HepG2 (cell line): Measurements from ENCODE around the gene RHOT2. TPM values are rescaled to one million over a fixed set of nuclear protein-coding genes. Genes with fewer than 3 reads are reported as not detected.

Experiments used
- CSRNP2 ChIP-seq: sonication (generic); formaldehyde crosslinking; conservative IDR thresholded peaks from 2 replicates; pipeline ENCODE4 v1.8.0; 2022; ENCODE audit warnings: low read depth, missing genetic modification reagents
- ETV5 ChIP-seq: IDR thresholded peaks from 2 replicates; pipeline ENCODE4 v1.6.1; 2018; ENCODE audit warnings: missing biosample characterization, missing genetic modification reagents, inconsistent platforms, borderline replicate concordance
- FOXK1 ChIP-seq: sonication (generic); formaldehyde crosslinking; IDR thresholded peaks from 2 replicates; pipeline ENCODE4 v1.4.0; 2020; ENCODE audit warnings: low read depth, missing genetic modification reagents, borderline replicate concordance
- GABPA ChIP-seq, 2 experiments: IDR thresholded peaks; 2 replicates each; pipeline ENCODE4 v1.6.1; 2011 to 2016; ENCODE audit warnings: low read depth in 2 of 2, low read length in 1 of 2, missing biosample characterization in 1 of 2, missing genetic modification characterization in 1 of 2
- KLF13 ChIP-seq: sonication (generic); formaldehyde crosslinking; IDR thresholded peaks from 2 replicates; pipeline ENCODE4 v1.4.0; 2020; ENCODE audit warnings: mild to moderate bottlenecking, missing genetic modification reagents
- NFE2 ChIP-seq: sonication (generic); formaldehyde crosslinking; IDR thresholded peaks from 2 replicates; pipeline ENCODE4 v1.4.0; 2020; ENCODE audit warnings: missing genetic modification reagents
- NR2F1 ChIP-seq, 2 experiments: fragments of 450-650 bp in 1 of 2; formaldehyde crosslinking in 1 of 2; IDR thresholded peaks; 2 replicates each; pipeline versions ENCODE4 v1.5.0 to v1.6.1; 2016 to 2020; ENCODE audit warnings: mild to moderate bottlenecking in 1 of 2, missing compliant biosample characterization in 1 of 2, missing genetic modification reagents in 1 of 2, moderate library complexity in 1 of 2
- PRDM10 ChIP-seq: sonication (generic); formaldehyde crosslinking; IDR thresholded peaks from 2 replicates; pipeline ENCODE4 v1.4.0; 2020; ENCODE audit warnings: low read depth, missing genetic modification reagents
- RBM39 ChIP-seq: fragments of 200-400 bp; formaldehyde crosslinking; IDR thresholded peaks from one replicate; pipeline ENCODE4 v1.6.1; 2018; ENCODE audit warnings: antibody characterized with exemption, mild to moderate bottlenecking, low read depth, low read length; ENCODE audit not compliant: poor library complexity, severe bottlenecking
- REPIN1 ChIP-seq: sonication (generic); formaldehyde crosslinking; IDR thresholded peaks from 2 replicates; pipeline ENCODE4 v1.8.0; 2022; ENCODE audit warnings: missing genetic modification reagents, low read depth, mild to moderate bottlenecking, borderline replicate concordance
- RNF219 ChIP-seq: sonication (generic); formaldehyde crosslinking; IDR thresholded peaks from 2 replicates; pipeline ENCODE4 v1.5.0; 2020; ENCODE audit warnings: mild to moderate bottlenecking, missing genetic modification reagents
- SETDB1 ChIP-seq: sonication (generic); formaldehyde crosslinking; IDR thresholded peaks from 2 replicates; pipeline ENCODE4 v1.5.1; 2020; ENCODE audit warnings: missing genetic modification reagents, mild to moderate bottlenecking, borderline replicate concordance
- TMF1 ChIP-seq: sonication (generic); formaldehyde crosslinking; IDR thresholded peaks from 2 replicates; pipeline ENCODE4 v1.8.1; 2022; ENCODE audit warnings: low read depth, missing genetic modification reagents
- ZNF205 ChIP-seq: IDR thresholded peaks from 2 replicates; pipeline ENCODE4 v1.6.1; 2018; ENCODE audit warnings: missing biosample characterization, missing genetic modification reagents
- ZNF335 ChIP-seq: sonication (generic); formaldehyde crosslinking; IDR thresholded peaks from 2 replicates; pipeline ENCODE4 v1.4.0; 2020; ENCODE audit warnings: missing genetic modification reagents
- ZNF569 ChIP-seq: sonication (generic); formaldehyde crosslinking; IDR thresholded peaks from 2 replicates; pipeline ENCODE4 v1.5.0; 2020; ENCODE audit warnings: mild to moderate bottlenecking, missing genetic modification reagents, moderate library complexity, borderline replicate concordance
- polyA plus RNA-seq, 8 experiments: library from polyadenylated mRNA; depleted of rRNA in 3 of 8; stranded (reverse) in 7 of 8; unstranded in 1 of 8; fragments of >200 nt; fragmentation: Illumina TruSeq in 4 of 8; extraction: Trizol in 4 of 8; gene quantifications; 2 replicates each; pipeline versions ENCODE4 v1.2.1 to v1.2.3, GENCODE V29; 2011 to 2016; ENCODE audit warnings: low read depth in 4 of 8, missing spikeins in 1 of 8, mixed read lengths in 1 of 8; ENCODE audit not compliant: insufficient read depth in 1 of 8
- total RNA-seq, 5 experiments: library from RNA; depleted of rRNA; stranded (reverse); fragments of >200 nt; fragmentation: Illumina TruSeq; extraction: Trizol; gene quantifications; 2 replicates each; pipeline ENCODE4 v1.2.3, GENCODE V29; 2016; ENCODE audit warnings: low read depth in 1 of 5
- TF ChIP-seq, protein P1 (sequence below): sonication (generic); formaldehyde crosslinking; IDR thresholded peaks from 2 replicates; pipeline ENCODE4 v1.5.1; 2020; ENCODE audit warnings: mild to moderate bottlenecking, moderate library complexity, missing genetic modification reagents
- TF ChIP-seq, protein P2 (sequence below): sonication (generic); formaldehyde crosslinking; IDR thresholded peaks from 2 replicates; pipeline ENCODE4 v1.8.0; 2022; ENCODE audit warnings: missing genetic modification reagents, low read depth, mild to moderate bottlenecking, borderline replicate concordance

RHOT2 gene
- total and polyA plus RNA-seq, 2 of the 13 experiments (the other 11 are each of a cell fraction or from before 2014, with no cell fraction given), result 63.6 to 76.9 TPM

DNA sequence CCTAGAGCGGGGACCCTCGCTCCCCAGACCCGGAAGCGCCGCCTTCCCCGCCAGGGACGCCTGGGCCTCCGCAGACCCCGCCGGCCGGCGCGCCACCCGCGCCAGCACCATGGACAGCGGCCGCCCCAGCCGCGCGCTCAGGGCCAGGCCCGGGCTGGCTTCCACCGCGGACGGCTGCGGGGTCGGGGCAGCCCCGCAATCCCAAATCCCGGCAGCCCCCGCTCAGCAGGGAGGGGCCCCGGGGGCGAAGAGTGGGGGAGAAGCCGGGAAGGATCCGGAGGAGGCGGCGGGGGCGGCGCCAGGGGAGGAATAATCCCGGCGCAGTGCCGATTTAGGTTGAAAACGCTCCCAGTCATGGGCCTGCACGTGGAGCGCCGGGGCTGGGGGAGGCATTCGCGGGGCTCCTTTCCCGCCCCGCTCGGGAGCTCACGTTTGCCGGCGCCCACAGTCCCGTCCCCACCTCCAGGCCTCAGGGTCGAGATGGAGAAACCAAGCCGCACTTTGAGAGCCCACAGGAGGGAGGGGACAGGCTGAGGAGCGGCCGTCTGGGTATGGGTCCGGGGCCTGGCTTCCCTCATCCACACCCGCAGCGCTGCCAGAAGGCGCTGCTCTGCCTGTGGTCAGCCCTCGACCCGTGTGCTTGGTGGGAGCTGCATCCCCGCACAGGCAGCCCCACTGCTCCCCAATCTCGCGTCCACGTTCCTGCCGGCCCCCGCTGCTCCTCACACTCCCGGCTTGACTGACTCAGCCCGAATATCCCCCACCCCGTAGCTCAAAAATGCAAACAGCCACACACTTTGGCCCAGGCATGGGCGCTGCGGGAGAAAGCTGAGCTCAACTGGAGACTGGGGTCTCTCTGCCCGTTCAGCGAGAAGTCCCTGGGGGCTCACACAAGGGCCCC is 33.0 kb downstream of the RHOT2 start (continued):
- TF ChIP-seq PRDM10 (CRISPR knock-in tag), result no peak
- peak; percentile 84; the same call in 1 of the 2 replicates for TF ChIP-seq CSRNP2 (CRISPR knock-in tag)
- TF ChIP-seq NR2F1 (CRISPR knock-in tag; IDR thresholded peaks at IDR 0.05), result no peak
- TF ChIP-seq, protein P1, sequence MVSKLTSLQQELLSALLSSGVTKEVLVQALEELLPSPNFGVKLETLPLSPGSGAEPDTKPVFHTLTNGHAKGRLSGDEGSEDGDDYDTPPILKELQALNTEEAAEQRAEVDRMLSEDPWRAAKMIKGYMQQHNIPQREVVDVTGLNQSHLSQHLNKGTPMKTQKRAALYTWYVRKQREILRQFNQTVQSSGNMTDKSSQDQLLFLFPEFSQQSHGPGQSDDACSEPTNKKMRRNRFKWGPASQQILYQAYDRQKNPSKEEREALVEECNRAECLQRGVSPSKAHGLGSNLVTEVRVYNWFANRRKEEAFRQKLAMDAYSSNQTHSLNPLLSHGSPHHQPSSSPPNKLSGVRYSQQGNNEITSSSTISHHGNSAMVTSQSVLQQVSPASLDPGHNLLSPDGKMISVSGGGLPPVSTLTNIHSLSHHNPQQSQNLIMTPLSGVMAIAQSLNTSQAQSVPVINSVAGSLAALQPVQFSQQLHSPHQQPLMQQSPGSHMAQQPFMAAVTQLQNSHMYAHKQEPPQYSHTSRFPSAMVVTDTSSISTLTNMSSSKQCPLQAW (CRISPR knock-in tag), result no peak
- no peak for TF ChIP-seq REPIN1
- TF ChIP-seq, protein P2, sequence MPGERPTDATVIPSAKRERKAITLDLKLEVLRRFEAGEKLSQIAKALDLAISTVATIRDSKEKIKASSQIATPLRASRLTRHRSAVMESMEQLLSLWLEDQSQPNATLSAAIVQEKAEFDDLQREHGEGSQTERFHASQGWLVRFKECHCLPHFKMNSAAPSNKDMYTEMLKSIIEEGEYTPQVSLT (CRISPR knock-in tag), result no peak
- no peak for TF ChIP-seq SETDB1
- TF ChIP-seq TMF1 (CRISPR knock-in tag), result peak; percentile 93
- TF ChIP-seq ZNF569 (CRISPR knock-in tag), result no peak
- no peak for TF ChIP-seq GABPA (IDR thresholded peaks at IDR 0.05; ENCODE audit: low read depth, low read length)
- no peak for TF ChIP-seq GABPA (CRISPR knock-in tag; IDR thresholded peaks at IDR 0.05; ENCODE audit: low read depth)
- TF ChIP-seq RNF219, result no peak
- no peak for TF ChIP-seq NFE2 (CRISPR knock-in tag)
- TF ChIP-seq ETV5 (CRISPR knock-in tag), result 0 out of 2 replicates have a peak, but pooled peaks have one; percentile 13
- TF ChIP-seq ZNF205 (CRISPR knock-in tag), result no peak
- TF ChIP-seq ZNF335, result no peak
- TF ChIP-seq FOXK1 (CRISPR knock-in tag), result no peak
- TF ChIP-seq KLF13 (CRISPR knock-in tag), result no peak
- TF ChIP-seq RBM39, result no peak
